HG02610 (cell line): ENCODE data around the gene STAC2.

Experiments
- ATAC-seq: cut with Tn5 transposase; IDR thresholded peaks from one replicate; pipeline ENCODE4 v1.9.1; 2021; ENCODE audit warnings: mild to moderate bottlenecking, moderate library complexity; ENCODE audit not compliant: unreplicated experiment

The STAC2 gene

GRCh38 chr17:39210093-39210434 lies 15.7 kb downstream of the STAC2 start:
- no peak for ATAC-seq

- ATAC-seq = no peak
Measured at GRCh38 chr17:39209317-39210092, 16.2 kb downstream of the STAC2 start.

- no peak for ATAC-seq
Measured at GRCh38 chr17:39208893-39209292, 16.9 kb downstream of the STAC2 start.

GRCh38 chr17:39208136-39208535 lies 17.6 kb downstream of the STAC2 start:
- ATAC-seq = no peak

- no peak for ATAC-seq
Measured at GRCh38 chr17:39205112-39205526, 20.6 kb downstream of the STAC2 start.

GRCh38 chr17:39204245-39204644 lies 21.5 kb downstream of the STAC2 start:
- no peak for ATAC-seq

- no peak for ATAC-seq
Measured at GRCh38 chr17:39200957-39201510, 24.7 kb downstream of the STAC2 start.

- peak; percentile 55 for ATAC-seq
Measured at GRCh38 chr17:39200070-39200879, 25.5 kb downstream of the STAC2 start, which contains the start of gene RPL19. Gene RPL19 (plus strand): TSS chr17:39200283. CDS start chr17:39200345, 62 bp downstream.

- peak; percentile 55 for ATAC-seq
Measured at GRCh38 chr17:39199820-39200069, 26.0 kb downstream of the STAC2 start.

GRCh38 chr17:39198186-39198566 lies 27.6 kb downstream of the STAC2 start:
- ATAC-seq = no peak

- no peak for ATAC-seq
Measured at GRCh38 chr17:39197380-39198185, 28.2 kb downstream of the STAC2 start, which contains the start of gene CACNB1. Gene CACNB1 (minus strand): TSS chr17:39197669. CDS start chr17:39197495, 174 bp downstream.

- no peak for ATAC-seq
Measured at GRCh38 chr17:39196808-39197291, 28.9 kb downstream of the STAC2 start.

- no peak for ATAC-seq
Measured at GRCh38 chr17:39196241-39196807, 29.4 kb downstream of the STAC2 start.

- no peak for ATAC-seq
Measured at GRCh38 chr17:39195568-39196160, 30.1 kb downstream of the STAC2 start.

- ATAC-seq = no peak
Measured at GRCh38 chr17:39194985-39195524, 30.7 kb downstream of the STAC2 start.

GRCh38 chr17:39194089-39194984 lies 31.4 kb downstream of the STAC2 start:
- ATAC-seq = no peak

- no peak for ATAC-seq
Measured at GRCh38 chr17:39193346-39193745, 32.4 kb downstream of the STAC2 start.

- no peak for ATAC-seq
Measured at GRCh38 chr17:39192901-39193300, 32.8 kb downstream of the STAC2 start.
